H1 (cell line): ENCODE measurements around the gene ERCC1. TPM values are rescaled to one million over a fixed set of nuclear protein-coding genes. Genes with fewer than 3 reads are reported as not detected.

Experiments used
- CTCF ChIA-PET: fragments of 300-600 bp; sonication (Branson Sonifier 250); formaldehyde crosslinking; loops from one replicate; lab custom pipeline; 2021; ENCODE audit not compliant: partially characterized antibody; lab: Charles Lee
- POLR2A ChIA-PET: fragments of 300-600 bp; sonication (Branson Sonifier 250); formaldehyde crosslinking; loops from one replicate; lab custom pipeline; 2021; ENCODE audit warnings: inconsistent platforms; ENCODE audit not compliant: partially characterized antibody; lab: Charles Lee
- DNase-seq, 2 experiments: peaks; one replicate each; pipeline versions ENCODE4 v3.0.0 to v3.0.0-alpha.2; 2010 to 2022; ENCODE audit warnings: low spot score in 2 of 2, low read depth in 1 of 2, mixed read lengths in 1 of 2
- FAIRE-seq: peaks from 2 replicates; lab custom pipeline; 2011; peaks lifted over from hg19 to GRCh38; lab: Jason Lieb, UNC
- H2AFZ ChIP-seq: 2 replicates; pipeline ENCODE4 v1.8.1; 2012; ENCODE audit warnings: low read length, inconsistent platforms
- H2AK5ac ChIP-seq: 2 replicates; pipeline ENCODE4 v1.6.1; 2013; ENCODE audit warnings: low read depth, low read length
- H2BK120ac ChIP-seq: replicated peaks from 2 replicates; pipeline ENCODE3; 2013; ENCODE audit warnings: low read depth, low read length, inconsistent platforms
- H2BK12ac ChIP-seq: 2 replicates; pipeline ENCODE4 v1.6.1; 2013; ENCODE audit warnings: low read depth, low read length
- H2BK15ac ChIP-seq: 2 replicates; pipeline ENCODE4 v1.6.1; 2013; ENCODE audit warnings: low read length
- H2BK20ac ChIP-seq: 2 replicates; pipeline ENCODE4 v1.6.1; 2013; ENCODE audit warnings: low read length
- H2BK5ac ChIP-seq: 2 replicates; pipeline ENCODE4 v1.6.1; 2013; ENCODE audit warnings: low read depth, low read length
- H3K14ac ChIP-seq: 2 replicates; pipeline ENCODE4 v1.6.1; 2013; ENCODE audit warnings: inconsistent platforms; ENCODE audit not compliant: insufficient read length
- H3K18ac ChIP-seq: 2 replicates; pipeline ENCODE4 v1.6.1; 2013; ENCODE audit warnings: low read length; ENCODE audit errors: extremely low read depth
- H3K23ac ChIP-seq: 2 replicates; pipeline ENCODE4 v1.6.1; 2013; ENCODE audit warnings: inconsistent platforms; ENCODE audit not compliant: insufficient read length
- H3K23me2 ChIP-seq: 2 replicates; pipeline ENCODE4 v1.6.1; 2013; ENCODE audit warnings: low read depth, low read length
- H3K27ac ChIP-seq: 2 replicates; pipeline ENCODE4 v1.6.1; 2011; ENCODE audit warnings: low read depth, low read length, inconsistent platforms
- H3K27me3 ChIP-seq, 4 experiments: replicated peaks in 1 of 4; 1 replicate in 1 of 4; 2 replicates in 3 of 4; pipeline versions ENCODE4 v1.6.1 to v1.8.1; 2011 to 2013; ENCODE audit warnings: low read length in 3 of 4, mild to moderate bottlenecking in 3 of 4, inconsistent platforms in 2 of 4, mixed read lengths in 2 of 4, moderate library complexity in 1 of 4; ENCODE audit not compliant: control insufficient read depth in 3 of 4, insufficient read depth in 3 of 4; ENCODE audit errors: extremely low read depth in 1 of 4
- H3K36me3 ChIP-seq, 4 experiments: 2 replicates each; pipeline versions ENCODE4 v1.6.1 to v1.8.1; 2011 to 2013; ENCODE audit warnings: mild to moderate bottlenecking in 4 of 4, low read length in 3 of 4, moderate library complexity in 2 of 4, control low read depth in 1 of 4, inconsistent platforms in 1 of 4; ENCODE audit not compliant: insufficient read depth in 4 of 4, control insufficient read depth in 2 of 4
- H3K4ac ChIP-seq: replicated peaks from 2 replicates; pipeline ENCODE3; 2013; ENCODE audit warnings: low read length, low read depth, mixed read lengths, inconsistent platforms; ENCODE audit not compliant: insufficient read length
- H3K4me1 ChIP-seq, 4 experiments: replicated peaks in 1 of 4; 1 replicate in 1 of 4; 2 replicates in 3 of 4; pipeline versions ENCODE4 v1.6.1 to v1.8.1; 2011 to 2013; ENCODE audit warnings: low read length in 3 of 4, inconsistent platforms in 2 of 4, mixed read lengths in 1 of 4; ENCODE audit not compliant: insufficient read depth in 4 of 4, control insufficient read depth in 3 of 4
- H3K4me2 ChIP-seq, 2 experiments: 2 replicates each; pipeline versions ENCODE4 v1.6.1 to v1.8.1; 2011 to 2013; ENCODE audit warnings: low read depth in 2 of 2, low read length in 2 of 2, control low read depth in 1 of 2, inconsistent platforms in 1 of 2, mild to moderate bottlenecking in 1 of 2; ENCODE audit not compliant: insufficient read depth in 1 of 2
- H3K4me3 ChIP-seq, 4 experiments: fragments of 200-600, 300-600 bp in 1 of 4; sonication (generic), shearing (Covaris generic), sonication (Bioruptor Twin) in 1 of 4; 2 replicates each; pipeline versions ENCODE4 v1.5.1 to v1.8.1; 2011 to 2016; ENCODE audit warnings: low read length in 4 of 4, low read depth in 3 of 4, control low read depth in 2 of 4, inconsistent platforms in 2 of 4, mild to moderate bottlenecking in 2 of 4, mixed read lengths in 1 of 4, moderate library complexity in 1 of 4; ENCODE audit not compliant: insufficient read depth in 2 of 4; ENCODE audit errors: extremely low read depth in 1 of 4
- H3K56ac ChIP-seq: replicated peaks from 2 replicates; pipeline ENCODE3; 2013; ENCODE audit warnings: low read depth, mild to moderate bottlenecking, mixed read lengths, low read length, inconsistent platforms; ENCODE audit not compliant: insufficient read length
- H3K79me1 ChIP-seq: 2 replicates; pipeline ENCODE4 v1.6.1; 2013; ENCODE audit warnings: low read depth, low read length, control low read depth
- H3K79me2 ChIP-seq, 2 experiments: 2 replicates each; pipeline versions ENCODE4 v1.6.1 to v1.8.1; 2012 to 2013; ENCODE audit warnings: low read length in 2 of 2, mild to moderate bottlenecking in 2 of 2, inconsistent platforms in 1 of 2; ENCODE audit not compliant: insufficient read depth in 2 of 2, control insufficient read depth in 1 of 2
- H3K9ac ChIP-seq, 4 experiments: replicated peaks in 1 of 4; 1 replicate in 1 of 4; 2 replicates in 3 of 4; pipeline versions ENCODE4 v1.6.1 to v1.8.1; 2011 to 2013; ENCODE audit warnings: low read depth in 3 of 4, low read length in 3 of 4, control low read depth in 2 of 4, mild to moderate bottlenecking in 2 of 4, moderate library complexity in 2 of 4, inconsistent platforms in 1 of 4; ENCODE audit errors: extremely low read depth in 1 of 4
- H3K9me3 ChIP-seq, 2 experiments: 2 replicates each; pipeline versions ENCODE4 v1.6.1 to v1.8.1; 2012 to 2013; ENCODE audit warnings: mild to moderate bottlenecking in 2 of 2, moderate library complexity in 2 of 2, control low read depth in 1 of 2, inconsistent platforms in 1 of 2, low read depth in 1 of 2, low read length in 1 of 2, mixed read lengths in 1 of 2; ENCODE audit not compliant: insufficient read depth in 2 of 2
- H4K20me1 ChIP-seq, 2 experiments: replicated peaks in 1 of 2; 2 replicates each; pipeline versions ENCODE3 to v1.8.1; 2011 to 2013; ENCODE audit warnings: inconsistent platforms in 2 of 2, low read length in 2 of 2, mild to moderate bottlenecking in 1 of 2; ENCODE audit not compliant: insufficient read depth in 2 of 2, control insufficient read depth in 1 of 2
- H4K5ac ChIP-seq: 2 replicates; pipeline ENCODE4 v1.6.1; 2013; ENCODE audit warnings: low read length, low read depth, mixed read lengths, inconsistent platforms; ENCODE audit not compliant: insufficient read length
- H4K8ac ChIP-seq: 2 replicates; pipeline ENCODE4 v1.8.0; 2013; ENCODE audit warnings: mild to moderate bottlenecking, moderate library complexity, low read length, inconsistent platforms; ENCODE audit not compliant: insufficient read depth; ENCODE audit errors: extremely low read depth
- H4K91ac ChIP-seq: replicated peaks from 2 replicates; pipeline ENCODE3; 2013; ENCODE audit warnings: low read length, mixed read lengths, inconsistent platforms; ENCODE audit not compliant: insufficient read length
- ASH2L ChIP-seq: fragments of 200-600, 300-600 bp; sonication (generic); IDR thresholded peaks from one replicate; pipeline ENCODE4 v1.7.1; 2017; ENCODE audit warnings: low read length
- BACH1 ChIP-seq: IDR thresholded peaks from 2 replicates; pipeline ENCODE4 v1.6.1; 2012; ENCODE audit warnings: low read length, improper control_type of control experiment
- GABPA ChIP-seq: IDR thresholded peaks from 2 replicates; pipeline ENCODE4 v1.6.1; 2011; ENCODE audit warnings: mild to moderate bottlenecking, low read length, moderate library complexity, borderline replicate concordance; ENCODE audit not compliant: insufficient read depth
- SIX5 ChIP-seq: IDR thresholded peaks from 2 replicates; pipeline ENCODE4 v1.6.1; 2011; ENCODE audit warnings: mild to moderate bottlenecking, low read depth, low read length
- TCF12 ChIP-seq: IDR thresholded peaks from 2 replicates; pipeline ENCODE4 v1.6.1; 2011; ENCODE audit warnings: low read depth, mild to moderate bottlenecking, low read length
- WGBS, 2 experiments: shearing (Covaris generic) in 1 of 2; methylation state at CpG; one replicate each; pipeline versions ENCODE4 v1.1.6 to v1.1.7; 2013 to 2015; ENCODE audit warnings: low lambda C conversion rate in 2 of 2, mixed read lengths in 2 of 2, inconsistent platforms in 1 of 2, low coverage in 1 of 2, missing lambda C conversion rate in 1 of 2; ENCODE audit not compliant: insufficient replicate concordance in 2 of 2, insufficient coverage in 1 of 2, insufficient read length in 1 of 2; ENCODE audit errors: extremely low coverage in 1 of 2, missing lambda C conversion rate in 1 of 2; 5-methylcytosine and 5-hydroxymethylcytosine counted together
- polyA plus RNA-seq, 7 experiments: library from polyadenylated mRNA; depleted of rRNA in 3 of 7; stranded (reverse) in 5 of 7; unstranded in 2 of 7; fragments of >200 nt in 5 of 7; fragments of 200-250 nt in 2 of 7; gene quantifications; 1 replicate in 5 of 7; 2 replicates in 1 of 7; 4 replicates in 1 of 7; pipeline versions ENCODE4 v1.2.1 to v1.2.3, GENCODE V29; 2011 to 2013; ENCODE audit warnings: missing spikeins in 2 of 7, mixed read lengths in 2 of 7
- total RNA-seq: library from RNA; stranded (reverse); fragmentation: NEBNext Ultra II Directional; extraction: Animal tissue kit (Norgen Biotek cat#: 25700); gene quantifications from 2 replicates; pipeline ENCODE4 v1.2.1, GENCODE V29; 2021

Gene ERCC1
- total and polyA plus RNA-seq, 2 of the 8 experiments (the other 6 are each of a cell fraction or from before 2014, with no cell fraction given): 44.7 to 94.2 TPM

DNA sequence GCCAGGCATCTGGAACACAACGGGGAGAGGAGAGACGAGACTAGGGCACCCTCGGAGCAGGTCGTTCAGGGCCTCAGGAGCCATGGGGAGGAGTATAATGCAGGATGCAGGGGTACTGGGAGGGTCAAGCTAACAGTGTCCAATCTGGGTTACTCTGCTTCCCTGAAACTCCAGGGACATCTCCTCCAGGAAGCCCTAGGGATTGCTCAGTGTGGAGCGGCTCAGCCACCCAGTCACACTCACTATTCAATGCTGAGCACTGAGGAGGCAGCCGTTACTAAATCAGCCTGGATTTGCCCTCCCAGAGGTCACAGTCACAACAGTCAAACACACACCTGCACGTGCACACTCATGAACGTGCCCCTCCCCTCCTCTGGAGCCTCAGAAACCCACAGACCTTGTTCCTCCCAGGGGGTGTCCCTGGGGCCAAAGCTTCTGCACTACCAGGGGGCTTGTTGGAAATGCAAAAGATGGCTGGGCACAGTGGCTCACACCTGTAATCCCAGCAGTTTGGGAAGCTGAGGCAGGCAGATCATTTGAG is 37.2 kb upstream of the ERCC1 start:
- H2AFZ ChIP-seq: no peak overlapping the region
- CTCF ChIA-PET: interaction anchor here (0.6 to 32.9 kb wide), 10 partner anchors 8 to 125 kb away, joined by 3 to 760 read pairs (median 4); partner anchors contain the start of gene ERCC1
- H4K8ac ChIP-seq: no peak overlapping the region
- no peak overlapping the region for H3K56ac ChIP-seq
- no peaks in the 10 kb centered on the region; a peak in 3 of 7 replicates for H3K27me3 ChIP-seq
- no peak overlapping the region for H2BK15ac ChIP-seq
- no peak overlapping the region for H3K4me3 ChIP-seq
- peaks cover 0 to 7% (median 4%) of the 10 kb centered on the region in 4 experiments; a peak in 5 of 7 replicates for H3K4me1 ChIP-seq
- no peak overlapping the region for H2BK5ac ChIP-seq
- no peak overlapping the region for H2BK120ac ChIP-seq
- H3K23ac ChIP-seq: no peak overlapping the region
- H3K79me1 ChIP-seq: no peaks in the 10 kb centered on the region; the same call in 1 of the 2 replicates
- POLR2A ChIA-PET: interaction anchor here (0.6 to 2.1 kb wide), 3 partner anchors 9 to 43 kb away, joined by 3 to 11 read pairs (median 4); no protein-coding TSS in a partner anchor
- no peaks in the 10 kb centered on the region for H3K36me3 ChIP-seq
- H3K4ac ChIP-seq: no peak overlapping the region
- H3K9ac ChIP-seq: peak overlapping the region in 1 of 4 experiments; percentile 11; a peak in 2 of 7 replicates
- H2BK20ac ChIP-seq: no peak overlapping the region
- H3K9me3 ChIP-seq: no peaks in the 10 kb centered on the region
- H3K14ac ChIP-seq: no peak overlapping the region
- no peak overlapping the region for H3K27ac ChIP-seq
- H4K91ac ChIP-seq: no peak overlapping the region
- no peaks in the 10 kb centered on the region for H3K23me2 ChIP-seq
- H3K4me2 ChIP-seq: no peak overlapping the region
- 78% methylated on average over 8 of the region's 8 CpGs; no CpG with 5 or more reads in 1 of the 2 experiments for WGBS, 2 experiments
- H4K20me1 ChIP-seq: no peaks in the 10 kb centered on the region
- no peaks in the 10 kb centered on the region for H3K79me2 ChIP-seq
- no peak overlapping the region for H3K18ac ChIP-seq
- H4K5ac ChIP-seq: no peak overlapping the region
- no peak for DNase-seq
- FAIRE-seq: no peak
- H2AK5ac ChIP-seq: no peak overlapping the region
- H2BK12ac ChIP-seq: no peak overlapping the region
- TF ChIP-seq SIX5 (no peak), GABPA (no peak), ASH2L (no peak), TCF12 (no peak), BACH1 (no peak)
